Measurements from ENCODE around the gene GPRC5A. TPM values are rescaled to one million over a fixed set of nuclear protein-coding genes. Genes with fewer than 3 reads are reported as not detected.

Gene GPRC5A
- polyA plus RNA-seq, 4 donors, result 8.4 to 10.5 (median 9.7) TPM

- no peak for DNase-seq (ENCODE audit: low read depth in 4 of 4, low spot score in 3 of 4)
Observed at GRCh38 chr12:12936983-12937491, 45.7 kb downstream of the GPRC5A start.

GRCh38 chr12:12938541-12938940 is 47.2 kb downstream of the GPRC5A start:
- DNase-seq (ENCODE audit: low read depth in 4 of 4, low spot score in 3 of 4), result no peak

GRCh38 chr12:12939888-12940287 is 48.5 kb downstream of the GPRC5A start:
- no peak for DNase-seq (ENCODE audit: low read depth in 4 of 4, low spot score in 3 of 4)

- no peak for DNase-seq (ENCODE audit: low read depth in 4 of 4, low spot score in 3 of 4)
Observed at GRCh38 chr12:12941450-12942350, 50.3 kb downstream of the GPRC5A start.

- no peak for DNase-seq (ENCODE audit: low read depth in 4 of 4, low spot score in 3 of 4)
Observed at GRCh38 chr12:12943586-12944260, 52.4 kb downstream of the GPRC5A start.

- no peak for DNase-seq (ENCODE audit: low read depth in 4 of 4, low spot score in 3 of 4)
Observed at GRCh38 chr12:12945591-12945990, 54.2 kb downstream of the GPRC5A start.

- no peak for DNase-seq (ENCODE audit: low read depth in 4 of 4, low spot score in 3 of 4)
Observed at GRCh38 chr12:12946686-12947355, 55.5 kb downstream of the GPRC5A start.

GRCh38 chr12:12947902-12948301 is 56.5 kb downstream of the GPRC5A start:
- no peak for DNase-seq (ENCODE audit: low read depth in 4 of 4, low spot score in 3 of 4)

GRCh38 chr12:12951504-12951903 is 60.1 kb downstream of the GPRC5A start:
- no peak for DNase-seq (ENCODE audit: low read depth in 4 of 4, low spot score in 3 of 4)

GRCh38 chr12:12952036-12952435 is 60.7 kb downstream of the GPRC5A start, which contains the start of gene GPRC5D:
GPRC5D (minus strand) TSS chr12:12952170; CDS start chr12:12950384, 1,786 bp downstream.
- no peak for DNase-seq (ENCODE audit: low read depth in 4 of 4, low spot score in 3 of 4)

GRCh38 chr12:12954356-12954755 is 63.0 kb downstream of the GPRC5A start:
- DNase-seq (ENCODE audit: low read depth in 4 of 4, low spot score in 3 of 4), result no peak

- DNase-seq (ENCODE audit: low read depth in 4 of 4, low spot score in 3 of 4), result no peak
Observed at GRCh38 chr12:12954878-12955625, 63.7 kb downstream of the GPRC5A start.

GRCh38 chr12:12958886-12959285 is 67.5 kb downstream of the GPRC5A start:
- DNase-seq (ENCODE audit: low read depth in 4 of 4, low spot score in 3 of 4), result no peak

- DNase-seq (ENCODE audit: low read depth in 4 of 4, low spot score in 3 of 4), result no peak
Observed at GRCh38 chr12:12960639-12961209, 69.4 kb downstream of the GPRC5A start.

GRCh38 chr12:12964255-12964654 is 72.9 kb downstream of the GPRC5A start:
- DNase-seq (ENCODE audit: low read depth in 4 of 4, low spot score in 3 of 4), result no peak

GRCh38 chr12:12965836-12966235 is 74.5 kb downstream of the GPRC5A start:
- no peak for DNase-seq (ENCODE audit: low read depth in 4 of 4, low spot score in 3 of 4)
